WI38 (cell line): Measurements from ENCODE around the gene PDHA2.

ENCODE experiments used
- H3K4me3 ChIP-seq: 2 replicates; pipeline ENCODE4 v1.5.1; 2011; ENCODE audit warnings: low read depth, mild to moderate bottlenecking, control low read depth, low read length
- TF ChIP-seq, protein P1 (sequence below): IDR thresholded peaks from 2 replicates; pipeline ENCODE4 v1.5.1; 2012; ENCODE audit warnings: low read depth, mild to moderate bottlenecking, control low read depth, low read length

Gene PDHA2

DNA sequence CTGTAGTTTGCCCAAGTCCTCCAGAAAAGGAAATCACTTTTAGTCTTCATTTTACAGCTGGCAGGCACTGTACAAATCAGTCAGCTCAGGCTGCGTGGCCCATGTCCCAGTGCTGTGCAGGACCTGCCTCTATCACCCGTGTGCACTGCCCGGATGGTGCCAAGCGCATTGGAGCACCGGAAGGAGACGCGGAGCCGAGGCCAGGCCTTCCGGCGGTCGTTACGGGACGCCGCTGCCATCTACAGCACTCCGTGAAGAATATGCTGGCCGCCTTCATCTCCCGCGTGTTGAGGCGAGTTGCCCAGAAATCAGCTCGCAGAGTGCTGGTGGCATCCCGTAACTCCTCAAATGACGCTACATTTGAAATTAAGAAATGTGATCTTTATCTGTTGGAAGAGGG is at the start of gene PDHA2:
Gene PDHA2 (plus strand): TSS at position 203 of the 400 bp plus-strand sequence. CDS start 58 bp downstream, at position 261.
- TF ChIP-seq, protein P1, sequence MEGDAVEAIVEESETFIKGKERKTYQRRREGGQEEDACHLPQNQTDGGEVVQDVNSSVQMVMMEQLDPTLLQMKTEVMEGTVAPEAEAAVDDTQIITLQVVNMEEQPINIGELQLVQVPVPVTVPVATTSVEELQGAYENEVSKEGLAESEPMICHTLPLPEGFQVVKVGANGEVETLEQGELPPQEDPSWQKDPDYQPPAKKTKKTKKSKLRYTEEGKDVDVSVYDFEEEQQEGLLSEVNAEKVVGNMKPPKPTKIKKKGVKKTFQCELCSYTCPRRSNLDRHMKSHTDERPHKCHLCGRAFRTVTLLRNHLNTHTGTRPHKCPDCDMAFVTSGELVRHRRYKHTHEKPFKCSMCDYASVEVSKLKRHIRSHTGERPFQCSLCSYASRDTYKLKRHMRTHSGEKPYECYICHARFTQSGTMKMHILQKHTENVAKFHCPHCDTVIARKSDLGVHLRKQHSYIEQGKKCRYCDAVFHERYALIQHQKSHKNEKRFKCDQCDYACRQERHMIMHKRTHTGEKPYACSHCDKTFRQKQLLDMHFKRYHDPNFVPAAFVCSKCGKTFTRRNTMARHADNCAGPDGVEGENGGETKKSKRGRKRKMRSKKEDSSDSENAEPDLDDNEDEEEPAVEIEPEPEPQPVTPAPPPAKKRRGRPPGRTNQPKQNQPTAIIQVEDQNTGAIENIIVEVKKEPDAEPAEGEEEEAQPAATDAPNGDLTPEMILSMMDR, result no peak

DNA sequence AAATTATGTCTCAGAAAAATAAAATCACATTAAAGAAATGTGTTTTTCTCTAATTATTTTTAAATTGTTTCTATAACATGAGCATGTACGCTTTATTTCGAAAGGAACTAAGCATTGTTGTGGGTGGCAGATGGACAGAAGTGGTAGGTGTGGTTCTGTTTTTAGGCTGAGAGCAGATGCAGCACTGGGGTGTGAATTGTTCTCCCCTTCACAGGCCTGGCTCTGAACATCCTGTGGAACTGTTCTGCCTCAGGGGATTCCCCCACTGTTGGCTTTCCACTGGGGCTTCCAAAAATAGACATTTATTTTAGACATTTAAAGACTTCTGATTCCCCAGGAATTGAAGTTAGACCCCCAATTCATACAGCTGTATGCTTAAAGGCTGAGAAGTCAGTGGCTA is 41.9 kb upstream of the PDHA2 start:
- H3K4me3 ChIP-seq, result no peak overlapping the region
- TF ChIP-seq, protein P1, result no peak

More for the DNA sequence above, at the start of gene PDHA2:
- H3K4me3 ChIP-seq, result no peak within 1 kb of the TSS

GRCh38 chr4:95798727-95799126 is 41.2 kb upstream of the PDHA2 start:
- TF ChIP-seq, protein P1, result no peak
- no peak overlapping the region for H3K4me3 ChIP-seq

DNA sequence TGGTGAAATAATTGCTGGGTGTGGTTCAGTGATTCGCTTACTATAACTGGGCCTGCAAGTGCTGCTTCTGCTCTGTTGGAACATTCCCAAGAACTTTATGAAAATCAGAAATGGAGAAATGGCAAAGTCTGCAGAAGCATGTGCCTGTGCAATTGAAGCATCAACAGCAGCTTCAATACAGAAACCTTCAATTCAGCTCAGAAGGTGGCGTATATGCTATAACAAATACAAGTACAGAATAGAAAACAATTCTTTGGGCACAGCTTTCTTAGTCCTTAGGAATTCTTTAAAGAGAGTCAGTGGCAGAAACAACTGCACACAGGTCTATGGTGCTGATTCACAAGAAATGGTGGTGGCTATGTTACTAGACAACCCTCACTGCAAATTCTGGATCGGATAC is 18.0 kb upstream of the PDHA2 start:
- TF ChIP-seq, protein P1, result no peak
- H3K4me3 ChIP-seq, result no peak overlapping the region

GRCh38 chr4:95825546-95825945 is 14.3 kb upstream of the PDHA2 start:
- TF ChIP-seq, protein P1, result no peak
- H3K4me3 ChIP-seq, result no peak overlapping the region

DNA sequence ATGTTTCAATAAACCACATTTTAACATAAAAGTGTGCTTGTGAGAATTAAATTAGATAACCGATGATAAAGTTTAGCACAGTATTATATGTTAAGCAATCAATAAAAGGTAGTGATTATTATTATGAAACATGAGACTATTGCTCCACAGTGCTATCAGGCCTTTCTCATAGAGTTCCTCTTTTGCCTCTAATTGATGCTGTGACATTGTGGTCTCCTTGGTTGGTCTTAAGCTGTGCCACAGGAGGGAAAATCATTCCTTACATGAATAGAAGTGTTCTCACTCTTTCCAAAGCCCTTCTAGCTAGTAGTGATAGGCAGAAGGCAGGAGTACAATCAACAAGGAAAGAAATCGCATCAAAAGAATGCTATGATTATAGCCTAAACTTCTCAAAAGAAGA is 9.2 kb upstream of the PDHA2 start:
- TF ChIP-seq, protein P1, result no peak
- no peak overlapping the region for H3K4me3 ChIP-seq

- TF ChIP-seq, protein P1, result no peak
- no peak overlapping the region for H3K4me3 ChIP-seq
These were observed 8.7 kb upstream of the PDHA2 start for GRCh38 chr4:95831166-95831565.
